Measurements from ENCODE around the gene ADAMTSL2.

ADAMTSL2 gene

GRCh38 chr9:133518706-133519449, 15.6 kb upstream of the ADAMTSL2 start:
- DNase-seq = no peak

GRCh38 chr9:133519693-133520092, 14.8 kb upstream of the ADAMTSL2 start:
- no peak for DNase-seq

GRCh38 chr9:133520121-133520835, 14.2 kb upstream of the ADAMTSL2 start:
- DNase-seq = no peak

- no peak for DNase-seq
Measured at GRCh38 chr9:133521122-133522072, 13.1 kb upstream of the ADAMTSL2 start.

GRCh38 chr9:133522073-133522910, 12.2 kb upstream of the ADAMTSL2 start:
- DNase-seq = no peak

- no peak for DNase-seq
Measured at GRCh38 chr9:133523106-133523505, 11.4 kb upstream of the ADAMTSL2 start.

GRCh38 chr9:133524146-133524545, 10.4 kb upstream of the ADAMTSL2 start:
- DNase-seq = no peak

GRCh38 chr9:133524679-133525228, 9.8 kb upstream of the ADAMTSL2 start, which contains the start of gene MYMK:
Gene MYMK (minus strand): TSS chr9:133524959. CDS start chr9:133524844, 115 bp downstream.
- no peak for DNase-seq

- DNase-seq = no peak
Measured at GRCh38 chr9:133525677-133526076, 8.8 kb upstream of the ADAMTSL2 start.

GRCh38 chr9:133526721-133527321, 7.7 kb upstream of the ADAMTSL2 start:
- DNase-seq = no peak

- no peak for DNase-seq
Measured at GRCh38 chr9:133527444-133527920, 7.0 kb upstream of the ADAMTSL2 start.

- DNase-seq = no peak
Measured at GRCh38 chr9:133528001-133528875, 6.3 kb upstream of the ADAMTSL2 start.

GRCh38 chr9:133528876-133529241, 5.6 kb upstream of the ADAMTSL2 start:
- peak; percentile 39 for DNase-seq

GRCh38 chr9:133529457-133529856, 5.0 kb upstream of the ADAMTSL2 start:
- no peak for DNase-seq

GRCh38 chr9:133529874-133530273, 4.6 kb upstream of the ADAMTSL2 start:
- no peak for DNase-seq

GRCh38 chr9:133531293-133531692, 3.2 kb upstream of the ADAMTSL2 start:
- DNase-seq = no peak

GRCh38 chr9:133532937-133533668, 1.4 kb upstream of the ADAMTSL2 start:
- DNase-seq = peak; percentile 66

GRCh38 chr9:133533857-133534256, 647 bp upstream of the ADAMTSL2 start:
- no peak for DNase-seq

GRCh38 chr9:133535306-133535877, 888 bp downstream of the ADAMTSL2 start:
- DNase-seq = no peak
